Measurements from ENCODE around the gene ASXL1.
A peak's percentile ranks its signal among the peaks of the same experiment; 100 is the strongest.
"Not testable (repeated sequence)": the region's sequence is repeated elsewhere in the genome, so short reads cannot be mapped to it uniquely, and the experiment has no call there.

ASXL1 gene

GRCh38 chr20:32455171-32455900 is 97.2 kb downstream of the ASXL1 start:
- DNase-seq = no peak

DNA sequence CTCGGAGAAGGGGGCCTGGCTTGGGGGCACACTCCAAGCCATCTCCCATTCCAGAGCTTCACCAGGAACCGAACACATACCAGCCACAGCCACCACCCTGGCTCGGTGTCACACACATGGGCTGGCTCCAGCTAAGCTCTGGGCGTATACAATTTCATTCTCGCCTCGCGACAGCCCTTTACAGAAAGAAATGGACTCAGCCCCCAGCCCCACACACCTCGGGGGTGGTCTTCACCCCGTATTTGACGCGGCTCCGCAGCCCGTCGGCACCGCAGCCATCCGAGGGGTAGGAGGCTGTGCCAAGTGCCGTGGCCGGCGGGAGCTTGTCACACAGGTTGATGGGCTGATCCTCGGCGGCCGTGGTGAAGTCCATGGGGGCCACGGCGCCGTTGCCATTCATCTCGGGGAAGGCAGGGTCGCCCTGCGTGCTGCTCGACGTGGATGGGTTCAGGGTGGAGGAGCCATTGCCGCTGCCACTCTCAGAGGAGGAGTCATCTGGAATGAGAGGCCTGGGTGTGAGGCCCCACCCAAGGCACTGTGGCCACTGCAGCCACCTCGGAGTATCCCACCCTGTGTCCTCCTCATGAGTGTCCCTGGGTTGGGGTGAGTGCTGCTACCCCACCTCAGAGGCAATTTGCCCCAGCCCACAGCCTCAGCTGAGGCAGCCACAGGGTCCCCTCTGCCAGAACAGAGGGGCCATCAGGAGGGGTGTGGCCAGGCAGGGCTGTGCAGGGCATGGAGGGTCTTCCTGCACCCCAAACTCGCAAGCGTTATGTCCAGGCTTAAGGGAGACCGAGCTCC is 98.0 kb downstream of the ASXL1 start:
- no peak for DNase-seq

DNA sequence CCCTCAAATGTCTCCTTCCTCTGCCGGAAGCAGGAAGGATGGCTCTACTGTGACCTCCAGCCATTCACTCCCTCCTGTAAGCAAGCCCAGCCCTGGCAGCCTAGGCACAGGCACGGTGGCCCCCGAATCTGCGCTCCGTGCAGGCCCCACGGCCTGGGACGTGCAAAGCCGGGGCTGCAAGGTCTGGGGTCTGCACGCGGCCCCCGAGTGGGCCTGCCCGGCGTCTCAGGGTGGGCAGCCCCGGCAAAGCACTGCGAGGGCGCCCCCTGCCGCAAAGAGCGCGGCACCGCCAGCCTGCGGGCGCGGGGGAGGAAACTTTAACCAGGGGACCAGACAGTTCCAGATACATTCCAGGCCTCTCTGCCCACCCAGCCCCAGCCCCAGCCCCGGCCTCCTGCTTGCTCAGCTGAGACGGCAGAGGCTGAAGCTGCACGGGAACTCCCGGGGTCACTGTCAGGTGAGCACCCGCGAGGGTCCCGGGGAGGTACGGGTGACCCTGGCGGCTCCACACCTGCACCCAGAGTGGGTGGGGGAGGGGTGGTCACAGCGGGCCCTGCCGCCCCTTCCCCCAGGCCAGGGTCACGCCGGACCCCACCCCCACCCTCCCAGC is 98.8 kb downstream of the ASXL1 start:
- peak; percentile 58 for DNase-seq

GRCh38 chr20:32457479-32457986 is 99.4 kb downstream of the ASXL1 start:
- DNase-seq = peak; percentile 87

- no peak for DNase-seq
These were observed 100.1 kb downstream of the ASXL1 start for GRCh38 chr20:32458061-32458836.

DNA sequence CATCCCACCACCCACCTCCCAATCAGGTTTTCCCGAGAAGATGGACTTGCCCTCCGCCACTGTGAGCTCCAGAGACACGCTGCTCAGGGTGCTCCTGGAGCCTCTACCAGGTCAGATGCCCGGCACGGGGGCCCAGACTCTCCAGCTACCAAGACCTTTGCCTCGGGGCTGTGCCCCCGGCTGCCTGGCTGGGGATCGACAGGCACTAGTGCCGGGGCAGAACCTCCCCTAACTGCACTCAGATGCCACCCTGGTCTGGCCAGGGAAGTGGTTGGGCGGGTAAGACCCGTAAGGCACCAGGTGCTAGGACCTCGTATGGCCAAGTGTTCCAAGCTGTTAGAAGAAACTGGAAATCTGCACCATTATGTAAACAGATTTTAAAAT is 100.7 kb downstream of the ASXL1 start:
- no peak for DNase-seq

DNA sequence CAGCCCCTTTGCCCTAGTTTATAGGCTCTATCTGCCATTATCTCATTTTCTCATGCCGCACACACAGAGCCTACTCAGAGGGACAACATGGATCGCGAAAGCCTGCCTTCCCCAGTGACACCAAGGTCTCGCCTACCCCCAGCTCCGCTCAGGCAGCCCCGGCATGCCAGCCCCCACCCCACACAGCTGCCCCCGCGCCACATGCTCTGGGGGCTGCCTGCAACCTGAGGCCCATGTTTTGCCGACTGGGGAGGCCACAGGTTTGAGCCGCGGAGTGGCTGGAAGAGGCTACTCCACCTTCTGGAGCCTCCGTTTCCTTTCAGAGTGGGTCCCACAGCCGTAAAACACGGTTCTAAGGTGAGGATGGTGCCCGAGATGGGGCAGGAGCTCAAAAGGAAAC is 102.1 kb downstream of the ASXL1 start:
- no peak for DNase-seq

GRCh38 chr20:32460683-32461320 is 102.7 kb downstream of the ASXL1 start:
- no peak for DNase-seq

DNA sequence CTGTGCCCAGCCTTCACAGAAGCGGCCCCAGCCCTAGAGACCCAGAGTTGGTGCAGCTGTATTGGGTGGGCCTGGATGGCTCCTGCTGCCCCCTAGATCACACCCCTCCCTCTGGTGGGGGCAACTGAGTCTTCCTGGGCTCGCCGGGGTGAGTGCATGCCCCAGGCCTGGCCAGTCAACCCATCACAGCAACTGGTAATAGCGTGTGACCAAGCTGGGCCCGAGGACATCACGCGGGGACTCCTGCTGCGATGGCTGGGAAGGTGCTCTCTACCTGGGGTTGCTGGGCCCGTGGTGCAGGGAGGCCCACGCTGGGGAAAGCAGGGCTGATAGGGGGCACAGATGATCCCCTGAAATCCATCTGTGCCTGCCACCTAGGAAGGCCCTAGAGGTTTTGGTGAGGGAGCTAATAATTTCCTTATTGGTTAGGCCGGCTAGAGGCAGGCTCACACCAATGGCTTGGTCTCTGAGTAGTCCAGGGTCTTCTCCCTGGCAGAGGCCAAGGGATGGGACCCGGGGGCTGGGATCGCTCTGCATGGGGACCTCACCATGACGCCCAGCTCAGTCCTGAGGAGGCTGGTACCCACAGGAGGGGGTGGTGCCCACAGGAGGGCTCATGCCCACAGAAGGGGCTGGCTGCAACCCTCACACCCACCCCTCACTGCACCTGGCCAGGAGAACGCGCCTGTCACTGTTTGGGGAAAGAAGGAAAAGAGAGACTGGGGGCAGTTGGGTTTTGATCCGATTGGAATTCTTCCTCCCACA is 103.9 kb downstream of the ASXL1 start:
- no peak for DNase-seq

GRCh38 chr20:32462900-32463641 is 104.9 kb downstream of the ASXL1 start:
- DNase-seq = no peak

DNA sequence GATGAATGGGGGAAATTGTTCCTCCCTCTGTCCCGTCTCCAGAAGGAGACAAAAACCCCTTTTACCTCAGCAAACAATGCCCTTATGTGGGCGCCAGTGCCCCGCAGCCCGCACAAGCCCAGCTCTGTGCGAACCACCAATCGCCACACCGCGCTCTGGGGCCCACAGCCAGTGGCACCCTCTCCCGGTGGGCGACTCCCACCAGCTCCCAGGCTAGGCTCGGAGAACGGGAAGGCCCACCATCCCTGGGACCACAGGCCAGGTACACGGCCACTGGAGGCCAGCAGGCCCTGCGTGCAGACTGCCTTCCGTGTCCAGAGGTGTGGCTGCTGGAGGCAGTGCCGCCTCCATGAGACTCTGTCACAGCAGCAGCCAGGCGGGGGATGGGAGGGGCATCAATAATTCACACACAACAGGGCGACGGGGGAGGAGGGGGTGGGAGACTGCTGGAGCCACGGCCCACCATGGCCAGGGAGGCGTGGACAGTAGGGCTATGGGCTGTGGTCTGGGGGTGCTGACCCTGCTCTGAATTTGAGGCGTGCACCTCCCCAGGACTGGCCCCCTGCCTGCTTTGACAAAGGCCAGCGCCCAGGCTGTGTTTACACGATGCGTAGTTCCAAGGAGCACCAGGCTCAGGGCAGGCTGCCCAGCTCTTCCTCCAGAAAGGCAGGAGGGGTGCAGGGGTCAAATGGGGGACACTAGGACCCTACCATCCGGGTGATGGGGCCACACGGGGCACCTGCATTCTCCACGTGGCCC is 105.7 kb downstream of the ASXL1 start:
- peak; percentile 39 for DNase-seq

- DNase-seq = no peak
These were observed 106.4 kb downstream of the ASXL1 start for GRCh38 chr20:32464401-32465091.

DNA sequence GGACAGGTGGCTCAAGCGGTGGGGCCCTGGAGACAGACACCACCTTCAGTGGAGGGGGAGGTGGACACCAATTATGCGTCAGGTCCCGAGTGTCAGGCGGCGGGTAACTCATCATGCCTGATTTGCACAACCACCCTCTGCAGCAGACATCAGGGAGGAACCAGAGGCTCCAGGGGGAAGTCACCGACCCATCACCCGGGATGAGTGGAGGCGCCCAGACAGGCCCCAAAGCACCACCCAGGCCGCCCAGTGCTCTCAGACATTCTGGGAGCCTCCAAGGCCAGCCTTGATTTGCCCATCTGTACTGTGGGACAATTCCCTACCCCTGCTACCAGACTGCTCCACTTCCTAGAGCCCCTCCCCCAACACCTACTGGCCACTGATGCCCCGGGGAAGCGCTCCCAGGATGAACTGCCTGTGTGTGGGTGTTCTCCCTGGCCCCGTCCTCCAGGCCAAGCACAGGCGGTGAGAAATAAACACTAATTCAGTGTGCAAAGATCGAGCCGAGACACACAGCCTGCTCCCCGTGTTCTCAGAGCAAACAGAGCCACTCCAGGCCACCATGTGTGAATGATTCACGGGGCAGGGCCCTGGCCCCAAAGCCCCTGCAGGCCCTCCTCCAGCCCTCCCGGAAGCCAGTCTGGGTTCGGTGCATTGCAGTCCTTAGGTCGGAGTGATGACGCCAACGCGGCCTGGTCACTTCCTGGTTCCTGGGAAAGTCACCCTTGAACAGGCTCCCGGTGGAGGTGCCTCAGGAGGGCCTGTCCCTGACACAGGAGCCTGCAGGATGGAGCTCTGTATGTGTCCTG is 107.2 kb downstream of the ASXL1 start:
- no peak for DNase-seq

GRCh38 chr20:32465901-32466675 is 108.0 kb downstream of the ASXL1 start:
- DNase-seq = not testable (repeated sequence)

- DNase-seq = no peak
These were observed 108.8 kb downstream of the ASXL1 start for GRCh38 chr20:32466739-32467505.

- DNase-seq = no peak
These were observed 109.6 kb downstream of the ASXL1 start for GRCh38 chr20:32467506-32468312.
